Femur (tissue), 1 donor: ENCODE data around the gene APOE.
"Not testable (repeated sequence)": the region's sequence is repeated elsewhere in the genome, so short reads cannot be mapped to it uniquely, and the experiment has no call there.

Experiments used
- DNase-seq: peaks from one replicate; pipeline ENCODE4 v3.0.0-alpha.2; 2017

APOE gene

DNA sequence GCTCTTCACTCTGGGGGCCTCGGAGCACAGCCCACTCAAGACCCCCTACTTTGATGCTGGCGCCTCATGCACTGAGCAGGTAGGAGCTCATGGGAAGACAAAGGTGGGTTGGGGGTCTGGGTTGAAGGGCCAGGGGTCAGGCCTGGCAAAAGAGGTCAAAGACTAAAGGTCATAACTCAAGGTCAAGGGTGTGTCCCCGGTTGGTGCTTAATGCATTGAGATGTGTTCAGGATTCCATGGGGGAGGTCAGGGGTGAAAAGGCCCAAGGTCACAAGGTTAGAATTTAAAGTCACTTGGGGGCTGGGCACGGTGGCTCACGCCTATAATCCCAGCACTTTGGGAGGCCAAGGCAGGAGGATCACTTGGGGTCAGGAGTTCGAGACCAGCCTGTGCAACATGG lies 19.5 kb upstream of the APOE start:
- no peak for DNase-seq

DNA sequence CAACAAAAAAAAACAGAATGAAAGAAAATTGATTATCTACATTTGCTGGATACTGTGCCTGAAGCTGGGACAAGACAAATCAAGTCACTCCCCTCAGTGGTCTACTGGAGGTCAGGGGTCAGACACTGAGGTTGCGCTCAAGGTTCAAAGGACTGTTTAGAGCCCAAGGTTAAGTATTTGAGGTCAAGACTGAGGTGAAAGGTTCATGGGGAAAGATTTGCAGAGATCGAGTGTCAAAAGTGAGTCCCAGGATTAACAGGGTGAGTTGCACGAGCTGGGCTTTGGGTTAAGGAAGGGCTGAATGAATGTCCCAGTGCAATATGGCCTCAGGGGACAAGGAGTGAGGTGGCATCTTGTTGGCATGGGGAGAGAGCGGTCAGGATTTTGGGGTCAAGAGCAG lies 17.9 kb upstream of the APOE start:
- DNase-seq = no peak

DNA sequence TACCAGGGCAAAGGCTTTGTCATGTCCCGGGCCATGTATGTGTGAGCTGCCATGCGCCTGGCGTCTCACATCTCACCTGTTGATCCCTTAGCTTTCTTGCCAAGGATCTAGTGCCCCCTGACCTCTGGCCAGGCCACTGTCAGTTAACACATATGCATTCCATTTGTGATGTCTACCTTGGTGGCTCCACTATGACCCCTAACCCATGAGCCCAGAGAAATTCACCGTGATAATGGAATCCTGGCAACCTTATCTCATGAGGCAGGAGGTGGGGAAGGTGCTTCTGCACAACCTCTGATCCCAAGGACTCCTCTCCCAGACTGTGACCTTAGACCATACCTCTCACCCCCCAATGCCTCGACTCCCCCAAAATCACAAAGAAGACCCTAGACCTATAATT lies 17.3 kb upstream of the APOE start:
- not testable (repeated sequence) for DNase-seq

DNA sequence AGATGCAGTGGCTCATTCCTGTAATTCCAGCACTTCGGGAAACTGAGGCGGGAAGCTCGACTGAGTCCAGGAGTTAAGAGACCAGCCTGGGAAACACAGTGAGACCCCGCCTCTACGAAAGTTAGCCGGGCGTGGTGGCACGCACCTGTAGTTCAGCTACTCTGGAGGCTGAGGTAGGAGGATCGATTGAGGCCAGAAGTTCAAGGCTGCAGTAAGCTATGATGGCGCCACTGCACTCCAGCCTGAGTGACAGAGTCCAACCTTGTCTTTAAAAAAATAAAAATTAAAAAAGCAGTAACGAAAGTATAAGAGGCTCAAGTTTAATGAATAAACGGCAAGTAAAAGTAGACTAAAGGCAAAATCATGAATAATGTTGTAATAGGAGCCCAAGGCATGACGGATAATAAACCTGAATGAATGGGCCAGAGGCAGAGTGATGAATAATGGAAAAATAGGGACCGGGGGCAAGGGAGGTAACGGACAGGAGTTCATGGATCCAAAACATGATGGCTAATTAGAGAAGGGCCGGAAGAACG lies 15.7 kb upstream of the APOE start:
- DNase-seq = no peak

DNA sequence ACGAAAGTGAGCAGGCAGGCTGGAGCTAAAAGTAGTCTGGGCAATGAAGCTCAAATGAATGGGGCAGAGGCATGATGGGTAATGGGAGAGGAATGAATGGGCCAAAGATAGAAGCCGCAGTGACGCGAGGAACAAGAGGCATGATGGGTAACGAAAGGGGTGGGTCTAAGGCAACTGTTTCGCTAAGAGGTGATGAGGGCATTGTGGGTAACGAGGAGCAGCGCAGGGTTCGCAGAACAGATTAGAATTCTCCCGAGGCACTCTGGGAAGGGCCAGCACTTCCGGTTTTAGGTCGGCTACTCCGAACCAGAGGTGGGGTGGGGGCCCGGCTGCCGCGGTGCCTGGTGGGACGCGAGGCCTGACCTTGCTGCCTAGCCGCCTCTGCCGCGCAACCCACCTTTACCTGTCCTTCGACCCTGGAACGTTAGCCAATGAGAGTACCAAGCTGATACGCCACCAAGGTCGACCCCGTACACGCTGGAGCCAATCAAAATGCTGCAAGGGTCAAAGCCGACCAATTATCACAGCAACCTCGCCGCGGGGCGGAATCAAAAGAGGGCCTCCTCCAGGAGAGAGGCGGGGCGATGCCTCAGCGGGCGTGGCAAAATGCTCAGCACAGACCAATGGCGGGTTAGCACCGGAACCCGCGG lies 15.1 kb upstream of the APOE start:
- no peak for DNase-seq

DNA sequence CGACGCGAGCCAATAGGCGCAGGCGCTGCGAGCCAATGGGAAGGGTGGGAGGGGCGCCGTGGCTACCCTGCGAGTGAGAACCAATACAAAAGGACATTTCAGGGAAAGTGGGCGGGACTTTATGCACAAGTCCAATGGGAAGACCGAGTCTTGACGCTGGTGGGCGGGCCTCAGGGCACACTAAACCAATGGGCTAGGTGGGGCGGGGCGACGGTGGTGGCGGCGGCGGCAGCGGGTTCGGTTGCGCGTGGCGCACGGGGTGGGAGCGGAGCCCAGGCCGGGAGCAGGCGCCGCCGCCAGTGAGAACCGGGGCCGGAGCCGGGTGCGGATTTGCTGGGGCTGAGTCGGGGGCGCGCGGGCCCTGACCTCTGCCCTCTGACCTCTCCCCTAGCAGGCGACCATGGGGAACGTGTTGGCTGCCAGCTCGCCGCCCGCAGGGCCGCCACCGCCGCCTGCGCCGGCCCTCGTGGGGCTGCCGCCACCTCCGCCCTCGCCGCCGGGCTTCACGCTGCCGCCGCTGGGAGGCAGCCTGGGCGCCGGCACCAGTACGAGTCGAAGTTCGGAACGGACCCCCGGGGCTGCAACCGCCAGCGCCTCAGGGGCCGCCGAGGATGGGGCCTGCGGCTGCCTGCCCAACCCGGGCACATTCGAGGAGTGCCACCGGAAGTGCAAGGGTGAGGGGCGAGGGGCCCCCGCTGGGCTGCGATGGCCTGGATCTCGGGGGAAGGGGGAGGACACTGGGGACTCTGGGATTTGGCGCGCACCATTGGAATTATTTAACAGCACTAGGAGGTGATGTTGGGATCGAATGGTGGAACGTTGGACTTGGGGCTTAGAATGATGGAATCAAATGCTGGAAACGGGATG lies 14.3 kb upstream of the APOE start, which contains the start of gene TOMM40:
TSS of gene TOMM40 (plus strand) at position 239 of the 867 bp plus-strand sequence. CDS start at position 401, 162 bp downstream.
- peak; percentile 100 for DNase-seq

DNA sequence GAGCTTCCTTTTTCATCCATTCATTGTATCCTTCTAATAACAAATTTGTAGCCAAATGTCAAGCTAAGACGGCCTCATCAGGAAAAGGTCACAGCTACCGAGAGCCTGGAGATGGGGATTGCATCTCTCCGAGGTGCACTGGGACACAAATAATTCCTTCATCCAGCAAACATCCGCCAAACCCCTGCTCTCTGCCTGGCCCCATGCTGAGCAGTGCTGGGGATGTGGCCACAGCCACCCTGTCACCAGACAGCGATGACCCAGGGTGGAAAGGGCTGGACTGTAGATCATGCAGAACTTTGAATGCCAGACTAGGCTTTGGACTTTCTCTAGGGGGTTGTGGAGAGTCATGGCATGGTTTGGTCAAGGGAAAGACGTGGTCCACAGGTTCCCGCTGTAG lies 12.7 kb upstream of the APOE start:
- DNase-seq = no peak

DNA sequence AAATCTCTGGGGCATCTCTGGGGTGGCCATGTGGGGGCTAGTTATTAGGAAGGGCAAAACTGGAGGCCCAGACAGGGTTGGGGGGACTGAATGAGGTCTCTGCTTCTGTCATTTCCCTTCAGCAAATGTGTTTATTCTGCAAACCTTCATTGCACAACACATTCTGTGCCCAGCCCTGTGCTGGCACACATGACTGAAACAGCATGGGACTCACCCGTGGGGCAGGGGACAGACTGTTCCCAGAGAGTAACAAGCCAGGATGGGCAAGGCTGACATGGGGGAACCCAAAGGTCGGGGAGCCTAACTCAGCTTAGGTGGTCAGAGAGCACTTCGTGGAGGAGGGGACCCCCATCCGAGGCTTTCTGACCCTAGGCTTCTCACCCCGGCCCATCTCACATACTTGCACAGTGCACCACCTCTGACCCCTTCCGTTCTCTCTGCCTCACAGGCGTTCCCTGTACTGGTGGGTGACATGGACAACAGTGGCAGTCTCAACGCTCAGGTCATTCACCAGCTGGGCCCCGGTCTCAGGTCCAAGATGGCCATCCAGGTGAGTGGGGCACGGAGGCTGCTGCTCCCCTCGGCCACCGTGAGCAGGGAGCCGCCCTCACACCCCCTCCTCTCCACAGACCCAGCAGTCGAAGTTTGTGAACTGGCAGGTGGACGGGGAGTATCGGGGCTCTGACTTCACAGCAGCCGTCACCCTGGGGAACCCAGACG lies 12.1 kb upstream of the APOE start:
- no peak for DNase-seq

DNA sequence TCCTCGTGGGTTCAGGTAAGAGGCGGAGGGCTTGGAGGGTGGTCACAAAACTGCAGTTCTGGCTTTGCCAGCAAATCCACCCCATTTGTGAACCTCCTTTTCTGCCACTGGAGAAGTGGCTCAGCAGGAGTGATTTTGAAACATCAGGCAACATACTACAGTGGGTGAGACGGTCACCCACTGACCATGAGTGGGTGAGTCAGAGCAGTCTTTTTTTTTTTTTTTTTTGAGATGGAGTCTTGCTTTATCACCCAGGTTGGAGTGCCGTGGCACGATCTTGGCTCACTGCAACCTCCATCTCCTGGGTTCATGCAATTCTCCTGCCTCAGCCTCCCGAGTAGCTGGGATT lies 11.6 kb upstream of the APOE start:
- DNase-seq = no peak

DNA sequence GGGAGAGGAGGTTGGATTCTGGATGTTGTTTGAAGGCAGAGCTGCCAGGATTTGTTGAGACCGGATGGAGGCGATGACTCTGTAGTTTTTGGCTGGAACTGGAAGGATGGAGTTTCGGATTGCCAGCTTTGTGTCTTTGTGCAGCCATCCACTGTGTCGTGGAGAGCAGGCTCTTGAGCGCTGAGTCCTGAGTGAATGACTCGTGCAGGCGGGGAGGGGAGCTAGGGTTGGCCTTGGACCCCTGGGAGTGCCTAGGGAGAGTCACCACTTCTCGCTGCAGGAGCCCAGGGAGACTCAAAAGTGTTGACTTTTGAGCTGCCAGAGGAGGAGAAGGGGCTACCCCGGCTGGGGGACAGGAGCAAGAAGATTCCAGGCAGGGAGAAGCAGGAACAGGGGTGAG lies 10.7 kb upstream of the APOE start:
- no peak for DNase-seq

DNA sequence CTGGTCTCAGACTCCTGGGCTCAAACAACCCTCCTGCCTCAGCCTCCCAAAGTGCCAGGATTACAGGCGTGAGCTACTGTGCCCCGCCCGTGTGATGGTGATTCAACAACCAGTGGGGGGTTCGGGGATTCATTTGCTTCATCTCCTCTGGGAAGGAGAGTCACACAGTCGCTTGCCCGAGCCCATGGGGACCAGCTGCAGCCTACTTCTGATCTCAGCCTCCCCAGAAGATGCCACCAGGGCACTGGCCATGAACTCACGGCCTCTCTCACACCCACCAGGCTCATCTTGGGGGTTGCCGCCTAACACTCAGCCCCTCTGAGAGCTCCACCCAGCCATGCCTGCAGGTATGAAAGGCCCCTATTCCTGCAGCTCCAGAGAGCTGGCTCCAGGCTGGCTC lies 7.8 kb upstream of the APOE start:
- no peak for DNase-seq

DNA sequence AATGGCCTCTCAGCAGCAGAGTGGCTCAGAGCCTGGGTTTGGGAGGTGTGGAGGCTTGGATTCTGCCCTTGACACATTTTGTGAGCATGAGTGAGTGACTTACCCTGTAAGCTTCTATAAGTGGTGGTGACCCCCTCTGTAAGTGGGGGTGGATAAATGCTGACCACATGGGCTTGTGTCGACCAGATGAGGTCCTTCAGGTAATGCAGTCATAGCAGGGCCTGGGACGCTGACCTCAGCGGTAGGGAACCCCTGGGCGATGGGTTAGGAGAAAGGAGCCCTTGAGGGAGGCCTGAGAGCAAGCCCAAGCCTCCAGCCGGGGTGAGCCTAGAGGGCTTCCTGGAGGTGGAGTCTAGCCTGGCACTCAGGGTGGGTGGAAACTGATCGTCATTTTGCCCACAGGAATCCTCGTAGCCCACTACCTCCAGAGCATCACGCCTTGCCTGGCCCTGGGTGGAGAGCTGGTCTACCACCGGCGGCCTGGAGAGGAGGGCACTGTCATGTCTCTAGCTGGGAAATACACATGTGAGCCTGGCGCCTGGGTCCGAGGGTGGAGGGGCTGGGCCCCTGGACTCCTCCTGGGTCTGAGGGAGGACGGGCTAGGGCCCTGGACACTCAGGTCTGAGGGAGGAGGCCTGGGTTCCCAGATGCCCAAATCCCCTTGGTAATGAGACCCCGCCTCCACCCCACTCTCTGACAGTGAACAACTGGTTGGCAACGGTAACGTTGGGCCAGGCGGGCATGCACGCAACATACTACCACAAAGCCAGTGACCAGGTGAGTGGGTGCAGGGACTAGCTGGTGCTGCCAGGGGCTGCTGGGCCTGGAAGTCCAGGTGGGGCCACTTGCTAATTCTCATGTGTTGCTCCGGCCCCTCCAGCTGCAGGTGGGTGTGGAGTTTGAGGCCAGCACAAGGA lies 5.0 kb upstream of the APOE start:
- no peak for DNase-seq

DNA sequence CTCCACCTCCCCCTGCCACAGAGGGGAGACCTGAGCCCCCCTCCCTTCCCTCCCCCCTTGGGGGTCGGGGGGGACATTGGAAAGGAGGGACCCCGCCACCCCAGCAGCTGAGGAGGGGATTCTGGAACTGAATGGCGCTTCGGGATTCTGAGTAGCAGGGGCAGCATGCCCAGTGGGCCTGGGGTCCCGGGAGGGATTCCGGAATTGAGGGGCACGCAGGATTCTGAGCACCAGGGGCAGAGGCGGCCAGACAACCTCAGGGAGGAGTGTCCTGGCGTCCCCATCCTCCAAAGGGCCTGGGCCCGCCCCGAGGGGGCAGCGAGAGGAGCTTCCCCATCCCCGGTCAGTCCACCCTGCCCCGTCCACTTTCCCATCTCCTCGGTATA lies 2.4 kb upstream of the APOE start:
- DNase-seq = no peak

DNA sequence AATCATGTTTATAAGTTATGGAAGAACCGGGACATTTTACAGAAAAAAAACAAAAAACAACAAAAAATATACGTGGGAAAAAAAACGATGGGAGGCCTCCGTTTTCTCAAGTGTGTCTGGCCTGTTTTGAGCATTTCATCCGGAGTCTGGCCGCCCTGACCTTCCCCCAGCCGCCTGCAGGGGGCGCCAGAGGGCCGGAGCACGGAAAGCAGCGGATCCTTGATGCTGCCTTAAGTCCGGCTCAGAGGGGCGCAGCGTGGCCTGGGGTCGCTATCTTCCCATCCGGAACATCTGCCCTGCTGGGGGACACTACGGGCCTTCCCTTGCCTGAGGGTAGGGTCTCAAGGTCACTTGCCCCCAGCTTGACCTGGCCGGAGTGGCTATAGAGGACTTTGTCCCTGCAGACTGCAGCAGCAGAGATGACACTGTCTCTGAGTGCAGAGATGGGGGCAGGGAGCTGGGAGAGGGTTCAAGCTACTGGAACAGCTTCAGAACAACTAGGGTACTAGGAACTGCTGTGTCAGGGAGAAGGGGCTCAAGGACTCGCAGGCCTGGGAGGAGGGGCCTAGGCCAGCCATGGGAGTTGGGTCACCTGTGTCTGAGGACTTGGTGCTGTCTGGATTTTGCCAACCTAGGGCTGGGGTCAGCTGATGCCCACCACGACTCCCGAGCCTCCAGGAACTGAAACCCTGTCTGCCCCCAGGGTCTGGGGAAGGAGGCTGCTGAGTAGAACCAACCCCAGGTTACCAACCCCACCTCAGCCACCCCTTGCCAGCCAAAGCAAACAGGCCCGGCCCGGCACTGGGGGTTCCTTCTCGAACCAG lies 1.8 kb upstream of the APOE start:
- peak; percentile 86 for DNase-seq

DNA sequence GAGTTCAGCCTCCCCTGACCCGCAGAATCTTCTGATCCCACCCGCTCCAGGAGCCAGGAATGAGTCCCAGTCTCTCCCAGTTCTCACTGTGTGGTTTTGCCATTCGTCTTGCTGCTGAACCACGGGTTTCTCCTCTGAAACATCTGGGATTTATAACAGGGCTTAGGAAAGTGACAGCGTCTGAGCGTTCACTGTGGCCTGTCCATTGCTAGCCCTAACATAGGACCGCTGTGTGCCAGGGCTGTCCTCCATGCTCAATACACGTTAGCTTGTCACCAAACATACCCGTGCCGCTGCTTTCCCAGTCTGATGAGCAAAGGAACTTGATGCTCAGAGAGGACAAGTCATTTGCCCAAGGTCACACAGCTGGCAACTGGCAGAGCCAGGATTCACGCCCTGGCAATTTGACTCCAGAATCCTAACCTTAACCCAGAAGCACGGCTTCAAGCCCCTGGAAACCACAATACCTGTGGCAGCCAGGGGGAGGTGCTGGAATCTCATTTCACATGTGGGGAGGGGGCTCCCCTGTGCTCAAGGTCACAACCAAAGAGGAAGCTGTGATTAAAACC lies 1.1 kb upstream of the APOE start:
- DNase-seq = no peak

DNA sequence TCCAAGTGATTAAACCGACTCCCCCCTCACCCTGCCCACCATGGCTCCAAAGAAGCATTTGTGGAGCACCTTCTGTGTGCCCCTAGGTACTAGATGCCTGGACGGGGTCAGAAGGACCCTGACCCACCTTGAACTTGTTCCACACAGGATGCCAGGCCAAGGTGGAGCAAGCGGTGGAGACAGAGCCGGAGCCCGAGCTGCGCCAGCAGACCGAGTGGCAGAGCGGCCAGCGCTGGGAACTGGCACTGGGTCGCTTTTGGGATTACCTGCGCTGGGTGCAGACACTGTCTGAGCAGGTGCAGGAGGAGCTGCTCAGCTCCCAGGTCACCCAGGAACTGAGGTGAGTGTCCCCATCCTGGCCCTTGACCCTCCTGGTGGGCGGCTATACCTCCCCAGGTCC lies 2.0 kb downstream of the APOE start:
- no peak for DNase-seq

DNA sequence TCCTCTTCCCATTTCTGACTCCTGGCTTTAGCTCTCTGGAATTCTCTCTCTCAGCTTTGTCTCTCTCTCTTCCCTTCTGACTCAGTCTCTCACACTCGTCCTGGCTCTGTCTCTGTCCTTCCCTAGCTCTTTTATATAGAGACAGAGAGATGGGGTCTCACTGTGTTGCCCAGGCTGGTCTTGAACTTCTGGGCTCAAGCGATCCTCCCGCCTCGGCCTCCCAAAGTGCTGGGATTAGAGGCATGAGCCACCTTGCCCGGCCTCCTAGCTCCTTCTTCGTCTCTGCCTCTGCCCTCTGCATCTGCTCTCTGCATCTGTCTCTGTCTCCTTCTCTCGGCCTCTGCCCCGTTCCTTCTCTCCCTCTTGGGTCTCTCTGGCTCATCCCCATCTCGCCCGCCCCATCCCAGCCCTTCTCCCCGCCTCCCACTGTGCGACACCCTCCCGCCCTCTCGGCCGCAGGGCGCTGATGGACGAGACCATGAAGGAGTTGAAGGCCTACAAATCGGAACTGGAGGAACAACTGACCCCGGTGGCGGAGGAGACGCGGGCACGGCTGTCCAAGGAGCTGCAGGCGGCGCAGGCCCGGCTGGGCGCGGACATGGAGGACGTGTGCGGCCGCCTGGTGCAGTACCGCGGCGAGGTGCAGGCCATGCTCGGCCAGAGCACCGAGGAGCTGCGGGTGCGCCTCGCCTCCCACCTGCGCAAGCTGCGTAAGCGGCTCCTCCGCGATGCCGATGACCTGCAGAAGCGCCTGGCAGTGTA lies 2.7 kb downstream of the APOE start:
- no peak for DNase-seq

DNA sequence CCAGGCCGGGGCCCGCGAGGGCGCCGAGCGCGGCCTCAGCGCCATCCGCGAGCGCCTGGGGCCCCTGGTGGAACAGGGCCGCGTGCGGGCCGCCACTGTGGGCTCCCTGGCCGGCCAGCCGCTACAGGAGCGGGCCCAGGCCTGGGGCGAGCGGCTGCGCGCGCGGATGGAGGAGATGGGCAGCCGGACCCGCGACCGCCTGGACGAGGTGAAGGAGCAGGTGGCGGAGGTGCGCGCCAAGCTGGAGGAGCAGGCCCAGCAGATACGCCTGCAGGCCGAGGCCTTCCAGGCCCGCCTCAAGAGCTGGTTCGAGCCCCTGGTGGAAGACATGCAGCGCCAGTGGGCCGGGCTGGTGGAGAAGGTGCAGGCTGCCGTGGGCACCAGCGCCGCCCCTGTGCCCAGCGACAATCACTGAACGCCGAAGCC lies 3.3 kb downstream of the APOE start:
- DNase-seq = no peak

DNA sequence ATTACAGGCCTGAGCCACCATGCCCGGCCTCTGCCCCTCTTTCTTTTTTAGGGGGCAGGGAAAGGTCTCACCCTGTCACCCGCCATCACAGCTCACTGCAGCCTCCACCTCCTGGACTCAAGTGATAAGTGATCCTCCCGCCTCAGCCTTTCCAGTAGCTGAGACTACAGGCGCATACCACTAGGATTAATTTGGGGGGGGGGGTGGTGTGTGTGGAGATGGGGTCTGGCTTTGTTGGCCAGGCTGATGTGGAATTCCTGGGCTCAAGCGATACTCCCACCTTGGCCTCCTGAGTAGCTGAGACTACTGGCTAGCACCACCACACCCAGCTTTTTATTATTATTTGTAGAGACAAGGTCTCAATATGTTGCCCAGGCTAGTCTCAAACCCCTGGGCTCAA lies 4.2 kb downstream of the APOE start:
- no peak for DNase-seq

DNA sequence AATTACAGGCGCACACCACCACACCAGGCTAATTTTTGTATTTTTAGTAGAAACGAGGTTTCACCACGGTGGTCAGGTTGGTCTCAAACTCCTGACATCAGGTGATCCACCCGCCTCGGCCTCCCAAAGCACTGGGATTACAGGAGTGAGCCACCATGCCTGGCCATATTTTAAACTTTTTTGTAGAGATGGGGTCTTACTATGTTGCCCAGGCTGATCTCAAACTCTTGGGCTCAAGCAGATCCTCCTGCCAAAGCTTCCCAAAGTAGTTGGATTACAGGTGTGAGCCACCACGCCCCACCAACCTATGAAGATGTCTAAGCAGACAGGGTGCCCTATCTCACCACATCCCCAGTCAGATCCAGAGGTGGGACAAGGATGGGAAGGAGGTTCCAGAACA lies 6.3 kb downstream of the APOE start:
- not testable (repeated sequence) for DNase-seq
